ENCODE results near the gene ANKRD31.

The ANKRD31 gene

GRCh38 chr5:75023368-75024159, 213.1 kb downstream of the ANKRD31 start:
- DNase-seq = no peak

- DNase-seq = no peak
Observed at GRCh38 chr5:75021800-75022199, 214.9 kb downstream of the ANKRD31 start.

- no peak for DNase-seq
Observed at GRCh38 chr5:75021219-75021618, 215.5 kb downstream of the ANKRD31 start.

- DNase-seq = no peak
Observed at GRCh38 chr5:75020016-75020656, 216.5 kb downstream of the ANKRD31 start.

GRCh38 chr5:75018805-75019587, 217.7 kb downstream of the ANKRD31 start:
- no peak for DNase-seq
